GM23248 (cell line): ENCODE measurements around the gene MNX1. TPM values are rescaled to one million over a fixed set of nuclear protein-coding genes. Genes with fewer than 3 reads are reported as not detected.
A peak's percentile ranks its signal among the peaks of the same experiment; 100 is the strongest.

Source experiments
- DNase-seq: peaks from one replicate; pipeline ENCODE4 v3.0.0-alpha.2; 2015
- H2AFZ ChIP-seq: fragments of 200-600 bp; sonication (generic); 2 replicates; pipeline ENCODE4 v1.6.1; 2016; ENCODE audit warnings: antibody characterized with exemption
- H3F3A ChIP-seq: fragments of 200-600 bp; sonication (generic); 2 replicates; pipeline ENCODE4 v1.6.1; 2016; ENCODE audit warnings: mild to moderate bottlenecking, antibody characterized with exemption, mixed run types; ENCODE audit not compliant: insufficient read depth
- H3K27ac ChIP-seq: fragments of 200-600 bp; sonication (generic); 2 replicates; pipeline ENCODE4 v1.5.1; 2016; ENCODE audit warnings: mild to moderate bottlenecking
- H3K27me3 ChIP-seq: fragments of 200-600 bp; sonication (generic); replicated peaks from 2 replicates; pipeline ENCODE4 v1.6.1; 2016; ENCODE audit warnings: mild to moderate bottlenecking; ENCODE audit not compliant: insufficient read depth
- H3K36me3 ChIP-seq: fragments of 200-600 bp; sonication (generic); 2 replicates; pipeline ENCODE4 v1.6.1; 2016; ENCODE audit warnings: low read depth, mild to moderate bottlenecking
- H3K4me1 ChIP-seq: fragments of 200-600 bp; sonication (generic); 2 replicates; pipeline ENCODE4 v1.6.1; 2016; ENCODE audit warnings: mild to moderate bottlenecking; ENCODE audit not compliant: insufficient read depth
- H3K4me2 ChIP-seq: fragments of 200-600 bp; sonication (generic); one replicate; pipeline ENCODE4 v1.6.1; 2016; ENCODE audit warnings: mild to moderate bottlenecking; ENCODE audit not compliant: unreplicated experiment
- H3K4me3 ChIP-seq: fragments of 200-600 bp; sonication (generic); 2 replicates; pipeline ENCODE4 v1.5.1; 2016; ENCODE audit warnings: mild to moderate bottlenecking
- H3K79me2 ChIP-seq: fragments of 200-600 bp; sonication (generic); 2 replicates; pipeline ENCODE4 v1.6.1; 2016; ENCODE audit warnings: mild to moderate bottlenecking; ENCODE audit not compliant: insufficient read depth
- H3K9ac ChIP-seq: fragments of 200-600 bp; sonication (generic); 2 replicates; pipeline ENCODE4 v1.6.1; 2016; ENCODE audit warnings: mild to moderate bottlenecking
- H3K9me2 ChIP-seq: fragments of 200-600 bp; sonication (generic); 2 replicates; pipeline ENCODE4 v1.6.1; 2016; ENCODE audit warnings: mixed run types, mild to moderate bottlenecking, moderate library complexity; ENCODE audit not compliant: insufficient read depth
- H3K9me3 ChIP-seq: fragments of 200-600 bp; sonication (generic); one replicate; pipeline ENCODE4 v1.6.1; 2017; ENCODE audit warnings: low read depth
- H4K20me1 ChIP-seq: fragments of 200-600 bp; sonication (generic); 2 replicates; pipeline ENCODE4 v1.6.0; 2016; ENCODE audit not compliant: insufficient read depth
- EZH2 ChIP-seq: fragments of 200-600 bp; sonication (generic); IDR thresholded peaks from 2 replicates; pipeline ENCODE4 v1.6.1; 2018; ENCODE audit warnings: antibody characterized with exemption, mild to moderate bottlenecking; ENCODE audit not compliant: insufficient read depth, poor library complexity, severe bottlenecking
- EZH2phosphoT487 ChIP-seq: fragments of 200-600 bp; sonication (generic); IDR thresholded peaks from 2 replicates; pipeline ENCODE4 v1.6.1; 2018; ENCODE audit warnings: antibody characterized with exemption, moderate library complexity, mild to moderate bottlenecking, low read depth; ENCODE audit not compliant: insufficient read depth
- WGBS, 2 experiments: methylation state at CpG; one replicate each; pipeline ENCODE4 v1.1.6; 2015 to 2017; ENCODE audit warnings: low lambda C conversion rate in 2 of 2, low coverage in 1 of 2; ENCODE audit errors: missing lambda C conversion rate in 2 of 2; 5-methylcytosine and 5-hydroxymethylcytosine counted together
- in situ Hi-C: fragments of 300-500 bp; cut with MboI; formaldehyde crosslinking; loops from 2 replicates; pipeline ENCODE4 v1.15.0; 2020
- polyA plus RNA-seq: library from polyadenylated mRNA; unstranded; fragments of >200 nt; fragmentation: Nextera tagmentation; extraction: Ambion mirVana; gene quantifications from 2 replicates; pipeline ENCODE4 v1.2.1, GENCODE V29; 2016
- total RNA-seq: library from RNA; depleted of rRNA; stranded (reverse); fragments of >200 nt; shearing (Covaris generic); gene quantifications from 2 replicates; pipeline ENCODE4 v1.2.3, GENCODE V29; 2014

The MNX1 gene
- total and polyA plus RNA-seq, 2 experiments from 2014 or later, result not detected

- Histone ChIP-seq H3F3A (no peaks in the 10 kb centered on the region), H2AFZ (no peak overlapping the region), H3K4me1 (no peaks in the 10 kb centered on the region), H3K4me2 (no peak overlapping the region), H3K4me3 (no peak overlapping the region), H3K36me3 (no peaks in the 10 kb centered on the region), H3K27me3 (peaks cover 98% of the 10 kb centered on the region), H4K20me1 (no peaks in the 10 kb centered on the region), H3K27ac (no peak overlapping the region), H3K9me3 (no peaks in the 10 kb centered on the region), H3K79me2 (no peaks in the 10 kb centered on the region), H3K9me2 (no peaks in the 10 kb centered on the region), H3K9ac (no peak overlapping the region)
- 9 to 11% methylated on average over 46 of the region's 47 CpGs for WGBS, 2 experiments
- in situ Hi-C loops, result no loop called here
- DNase-seq, result no peak
- TF ChIP-seq EZH2 (peak; percentile 15), EZH2phosphoT487 (no peak; the same call in 1 of the 2 replicates)
Measured at GRCh38 chr7:157002819-157003421, 7.5 kb downstream of the MNX1 start.

DNA sequence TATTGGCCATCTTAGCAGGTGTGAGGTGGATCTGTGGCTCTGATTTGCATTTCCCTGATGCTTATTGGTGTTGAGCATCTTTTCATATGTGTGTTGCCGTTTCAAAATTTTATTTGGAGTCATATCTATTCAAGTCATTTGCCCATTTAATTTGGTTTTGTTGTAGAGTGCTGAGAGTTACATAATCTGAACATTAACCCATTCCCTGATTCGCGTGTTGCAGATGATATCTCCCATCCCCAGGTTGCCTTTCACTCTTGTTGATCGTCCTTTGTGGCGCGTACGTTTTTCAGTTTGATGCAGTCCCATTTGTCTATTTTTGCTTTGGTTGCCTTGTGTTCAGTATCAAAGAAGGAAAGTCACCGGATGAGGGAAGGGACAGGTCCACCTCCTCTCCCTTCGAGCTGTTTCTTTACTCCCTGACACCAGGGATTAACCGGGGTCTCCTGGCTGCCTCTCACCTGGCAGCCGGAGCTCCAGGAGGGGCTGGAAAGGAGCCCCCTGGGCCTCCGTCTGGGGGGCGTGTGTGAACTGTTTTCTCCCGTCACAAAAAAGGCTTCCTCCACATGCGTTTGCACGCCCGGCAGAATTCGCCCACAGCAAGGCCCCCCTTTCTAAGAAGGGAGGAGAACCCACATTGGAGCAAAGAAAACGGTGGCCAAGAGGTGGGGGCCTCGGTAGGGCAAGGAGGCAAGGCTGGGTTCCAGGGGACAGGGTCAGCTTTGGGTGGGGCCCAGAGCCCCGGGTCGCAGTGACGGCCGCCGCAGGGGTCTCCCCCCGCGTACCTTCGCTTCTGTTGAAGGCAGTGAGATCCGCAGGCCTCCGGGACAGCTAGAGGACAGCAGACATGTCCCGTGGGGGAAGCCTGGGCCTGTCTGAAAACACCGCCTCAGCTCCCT is 8.3 kb downstream of the MNX1 start:
- Histone ChIP-seq H2AFZ (no peak overlapping the region), H3K4me2 (no peak overlapping the region), H3K27ac (no peak overlapping the region), H3K4me1 (no peaks in the 10 kb centered on the region), H3F3A (no peaks in the 10 kb centered on the region), H3K9me2 (no peaks in the 10 kb centered on the region), H3K79me2 (no peaks in the 10 kb centered on the region), H3K9me3 (no peaks in the 10 kb centered on the region), H3K36me3 (no peaks in the 10 kb centered on the region), H3K27me3 (peaks cover 98% of the 10 kb centered on the region), H3K4me3 (no peak overlapping the region), H3K9ac (no peak overlapping the region), H4K20me1 (no peaks in the 10 kb centered on the region)
- peak; percentile 31 for TF ChIP-seq EZH2
- no peak for TF ChIP-seq EZH2phosphoT487
- in situ Hi-C loops, result no loop called here
- DNase-seq, result no peak
- WGBS, 2 experiments, result 8 to 10% methylated on average over 31 to 32 of the region's 32 CpGs

DNA sequence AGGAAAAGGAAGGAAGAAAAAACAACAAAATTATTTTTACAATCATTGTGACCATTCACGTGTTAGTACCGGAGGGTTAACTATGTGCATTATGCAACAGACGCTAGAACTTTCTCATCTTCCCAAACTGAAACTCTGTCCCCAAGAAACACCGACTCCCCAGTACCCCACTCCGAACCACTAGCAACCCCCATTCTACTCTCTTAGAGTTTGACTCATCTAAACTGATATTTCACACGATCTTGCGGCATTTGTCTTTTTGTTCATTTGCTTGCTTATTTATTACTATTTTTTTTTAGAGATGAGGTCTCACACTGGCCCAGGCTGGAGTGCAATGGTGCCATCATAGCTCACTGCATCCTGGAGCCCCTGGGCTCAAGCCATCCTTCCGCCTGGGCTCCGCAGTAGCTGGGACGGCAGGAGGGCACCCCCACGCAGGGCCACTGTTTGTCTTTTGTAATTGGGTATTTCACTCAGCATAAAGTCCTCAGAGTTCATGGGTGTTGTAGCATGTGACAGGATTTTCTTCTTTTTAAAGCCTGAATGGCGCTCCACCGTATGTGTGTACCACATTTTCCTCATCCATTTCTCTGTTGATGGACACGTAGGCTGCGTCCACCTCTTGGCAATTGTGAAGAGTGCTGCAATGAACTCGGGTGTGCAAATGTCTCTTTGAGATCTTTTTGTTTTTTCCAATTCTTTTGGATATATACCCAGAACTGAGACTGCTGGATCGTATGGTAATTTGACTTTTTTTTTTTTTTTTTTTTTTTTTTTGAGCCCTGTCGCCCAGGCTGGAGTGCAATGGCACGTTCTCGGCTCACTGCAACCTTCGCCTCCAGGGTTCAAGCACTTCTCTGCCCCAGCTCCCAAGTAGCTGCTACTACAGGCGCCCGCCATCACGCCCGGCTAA is 9.5 kb downstream of the MNX1 start:
- H3K9ac ChIP-seq, result no peak overlapping the region
- no peaks in the 10 kb centered on the region for H3F3A ChIP-seq
- 16 to 20% methylated on average over 25 of the region's 25 CpGs for WGBS, 2 experiments
- no peaks in the 10 kb centered on the region for H3K36me3 ChIP-seq
- H3K9me3 ChIP-seq, result no peaks in the 10 kb centered on the region
- no peak overlapping the region for H2AFZ ChIP-seq
- TF ChIP-seq EZH2phosphoT487, result 0 out of 2 replicates have a peak, but pooled peaks have one; percentile 36
- TF ChIP-seq EZH2, result peak; percentile 98
- no peaks in the 10 kb centered on the region for H3K79me2 ChIP-seq
- in situ Hi-C loops, result no loop called here
- DNase-seq, result no peak
- no peak overlapping the region for H3K27ac ChIP-seq
- no peaks in the 10 kb centered on the region for H3K9me2 ChIP-seq
- H4K20me1 ChIP-seq, result no peaks in the 10 kb centered on the region
- H3K27me3 ChIP-seq, result peaks cover 98% of the 10 kb centered on the region
- no peak overlapping the region for H3K4me3 ChIP-seq
- no peaks in the 10 kb centered on the region for H3K4me1 ChIP-seq
- H3K4me2 ChIP-seq, result no peak overlapping the region
